Measurements from ENCODE around the gene NRF1.

Gene NRF1

GRCh38 chr7:129742256-129742655 is 130.7 kb downstream of the NRF1 start:
- TF ChIP-seq, protein P1, sequence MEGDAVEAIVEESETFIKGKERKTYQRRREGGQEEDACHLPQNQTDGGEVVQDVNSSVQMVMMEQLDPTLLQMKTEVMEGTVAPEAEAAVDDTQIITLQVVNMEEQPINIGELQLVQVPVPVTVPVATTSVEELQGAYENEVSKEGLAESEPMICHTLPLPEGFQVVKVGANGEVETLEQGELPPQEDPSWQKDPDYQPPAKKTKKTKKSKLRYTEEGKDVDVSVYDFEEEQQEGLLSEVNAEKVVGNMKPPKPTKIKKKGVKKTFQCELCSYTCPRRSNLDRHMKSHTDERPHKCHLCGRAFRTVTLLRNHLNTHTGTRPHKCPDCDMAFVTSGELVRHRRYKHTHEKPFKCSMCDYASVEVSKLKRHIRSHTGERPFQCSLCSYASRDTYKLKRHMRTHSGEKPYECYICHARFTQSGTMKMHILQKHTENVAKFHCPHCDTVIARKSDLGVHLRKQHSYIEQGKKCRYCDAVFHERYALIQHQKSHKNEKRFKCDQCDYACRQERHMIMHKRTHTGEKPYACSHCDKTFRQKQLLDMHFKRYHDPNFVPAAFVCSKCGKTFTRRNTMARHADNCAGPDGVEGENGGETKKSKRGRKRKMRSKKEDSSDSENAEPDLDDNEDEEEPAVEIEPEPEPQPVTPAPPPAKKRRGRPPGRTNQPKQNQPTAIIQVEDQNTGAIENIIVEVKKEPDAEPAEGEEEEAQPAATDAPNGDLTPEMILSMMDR (IDR thresholded peaks at IDR 0.05; ENCODE audit: insufficient read depth, missing control alignments): no peak
- FAIRE-seq: no peak
- no peak for DNase-seq (ENCODE audit: insufficient read length, low spot score)

- FAIRE-seq (no peak), DNase-seq (ENCODE audit: insufficient read length, low spot score) (no peak)
- TF ChIP-seq, protein P1 (IDR thresholded peaks at IDR 0.05; ENCODE audit: insufficient read depth, missing control alignments): no peak
Measured at GRCh38 chr7:129746857-129747529, 135.5 kb downstream of the NRF1 start.

DNA sequence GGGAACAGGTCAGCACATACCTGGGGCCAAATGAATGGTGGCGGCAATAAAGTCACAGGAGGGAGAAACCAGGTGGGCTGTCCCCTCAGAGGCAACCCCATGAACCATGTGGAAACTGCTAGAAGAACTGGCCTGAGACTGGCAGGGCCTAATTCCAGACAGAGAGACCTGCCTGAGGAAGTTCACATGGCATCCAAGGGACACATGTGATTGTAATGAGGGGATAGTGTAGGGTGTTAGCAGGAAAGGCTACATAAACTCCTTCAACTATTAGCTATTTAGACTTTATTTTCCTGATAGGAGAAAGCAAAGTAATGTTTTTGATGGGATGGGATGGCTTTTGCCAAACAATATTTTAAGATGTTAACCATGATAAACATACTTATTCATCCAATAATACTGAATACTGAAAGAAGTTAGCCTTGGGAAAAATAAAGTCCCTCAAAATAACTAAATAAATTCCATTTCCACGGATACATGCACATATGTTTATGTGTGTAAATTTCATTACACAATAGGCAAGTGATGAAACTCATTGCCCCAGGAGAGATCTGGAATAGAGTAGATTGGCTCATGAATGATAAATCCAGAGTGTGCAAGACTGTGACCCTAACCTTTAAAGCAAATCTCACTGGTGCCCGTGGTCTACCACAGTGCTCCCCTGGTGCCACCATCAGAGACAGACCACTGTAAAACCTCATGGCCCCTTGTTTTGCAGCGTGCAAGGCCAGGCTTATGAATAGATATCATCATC is 137.0 kb downstream of the NRF1 start:
- FAIRE-seq (no peak), DNase-seq (ENCODE audit: insufficient read length, low spot score) (no peak)
- TF ChIP-seq, protein P1 (IDR thresholded peaks at IDR 0.05; ENCODE audit: insufficient read depth, missing control alignments): no peak

DNA sequence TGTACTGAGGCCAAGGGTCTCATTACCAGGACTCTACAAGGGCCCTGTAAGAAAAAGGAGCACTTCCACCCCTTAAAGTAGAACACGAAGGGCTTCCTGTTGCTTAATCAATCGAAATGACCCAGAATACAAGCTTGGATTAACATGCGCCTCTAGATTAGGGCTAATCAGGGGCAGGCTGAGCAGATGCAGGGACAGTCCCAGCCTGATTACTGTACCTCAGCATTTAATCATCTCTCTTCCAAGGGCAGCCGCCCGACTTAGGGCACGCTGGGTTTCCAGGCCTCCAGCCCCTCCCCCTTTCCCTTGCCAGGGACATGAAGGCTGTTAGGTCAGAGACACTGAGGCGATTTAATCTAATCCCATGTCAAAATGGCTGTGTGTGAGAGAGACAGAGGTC is 138.6 kb downstream of the NRF1 start:
- FAIRE-seq (peak; percentile 68), DNase-seq (ENCODE audit: insufficient read length, low spot score) (no peak)
- TF ChIP-seq, protein P1 (IDR thresholded peaks at IDR 0.05; ENCODE audit: insufficient read depth, missing control alignments): no peak

DNA sequence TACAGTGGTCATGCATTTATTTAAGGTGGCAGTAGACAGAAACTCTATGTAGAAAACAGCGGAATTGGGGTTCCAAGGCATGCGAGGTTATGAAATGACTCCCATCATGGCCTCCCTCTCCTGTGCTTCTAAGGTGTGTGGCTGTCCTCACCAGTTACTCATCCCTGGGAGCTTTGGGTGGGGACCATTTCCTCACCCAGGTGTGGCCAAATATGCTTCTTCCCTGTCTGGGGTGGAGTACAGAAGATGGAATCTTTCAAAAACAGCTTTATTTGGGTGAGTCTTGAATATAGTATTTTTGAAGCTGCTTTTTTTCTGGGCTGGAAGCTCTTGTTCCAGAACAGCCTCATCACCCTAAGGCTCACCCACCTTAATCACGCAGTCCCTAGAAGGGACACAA is 139.0 kb downstream of the NRF1 start:
- TF ChIP-seq, protein P1 (IDR thresholded peaks at IDR 0.05; ENCODE audit: insufficient read depth, missing control alignments): no peak
- FAIRE-seq: no peak
- no peak for DNase-seq (ENCODE audit: insufficient read length, low spot score)

DNA sequence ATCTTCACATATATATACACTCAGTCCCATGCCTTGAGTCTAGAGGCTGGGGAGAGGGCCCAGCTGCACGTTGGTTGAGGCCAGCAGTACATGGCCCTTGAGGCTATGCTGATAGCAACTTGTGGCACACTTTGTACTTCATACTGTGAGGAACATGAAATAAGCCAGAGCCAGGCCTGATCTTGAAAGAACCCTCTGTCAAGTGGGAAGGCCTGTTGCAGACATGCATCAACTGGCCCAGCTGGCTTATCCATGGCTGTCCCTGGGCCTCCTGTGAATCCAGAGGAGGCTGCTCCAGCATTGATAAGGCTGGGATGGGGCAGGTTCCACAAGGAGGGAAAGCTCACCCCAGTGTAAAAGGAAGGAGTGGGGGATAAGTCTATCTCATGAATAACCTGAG is 140.4 kb downstream of the NRF1 start:
- TF ChIP-seq, protein P1 (IDR thresholded peaks at IDR 0.05; ENCODE audit: insufficient read depth, missing control alignments): no peak
- DNase-seq (ENCODE audit: insufficient read length, low spot score) (no peak), FAIRE-seq (no peak)

DNA sequence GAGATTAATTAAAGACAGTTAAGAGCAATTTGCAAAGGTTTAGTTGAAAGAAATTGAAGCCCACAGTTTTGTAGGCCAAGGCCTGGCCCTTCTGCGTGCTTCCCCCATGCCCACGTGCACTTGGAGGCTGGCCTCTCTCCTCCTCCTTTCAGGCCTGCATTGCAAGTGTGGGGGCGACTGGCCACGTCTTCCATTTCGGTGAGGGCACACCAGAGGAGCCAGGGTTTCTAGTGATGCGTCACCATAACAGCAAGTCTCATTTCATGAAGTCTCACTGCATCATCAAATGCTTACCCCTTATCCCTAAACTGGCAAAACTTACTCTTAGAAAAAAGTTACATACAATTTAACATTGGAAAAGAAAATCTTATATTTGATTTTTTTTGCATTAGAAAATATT is 141.2 kb downstream of the NRF1 start:
- FAIRE-seq (no peak), DNase-seq (ENCODE audit: insufficient read length, low spot score) (no peak)
- TF ChIP-seq, protein P1 (IDR thresholded peaks at IDR 0.05; ENCODE audit: insufficient read depth, missing control alignments): no peak
